K562 (cell line): ENCODE results near the gene NMT1. TPM values are rescaled to one million over a fixed set of nuclear protein-coding genes. Genes with fewer than 3 reads are reported as not detected.

Source experiments
- ATAC-seq: fragments of 200-7000 bp; cut with Tn5 transposase; 3 replicates; pipeline ENCODE4 v1.9.1; 2020; ENCODE audit warnings: moderate library complexity
- BruUV-seq: library from RNA; stranded (reverse); fragments of 400-500 nt; replicated peaks from 2 replicates; lab custom pipeline; 2021; lab: Mats Ljungman, UMichigan
- CTCF ChIA-PET: fragments of 300-600 bp; formaldehyde crosslinking; extraction: SDS; loops from one replicate; lab custom pipeline; 2021; ENCODE audit warnings: low intra/inter-chr PET ratio; lab: Yijun Ruan, JAX
- POLR2A ChIA-PET: fragments of 300-600, 350-650 bp; sonication (Branson Sonifier 250); formaldehyde crosslinking; extraction: SDS; loops from one replicate; lab custom pipeline; 2021; ENCODE audit warnings: antibody characterized with exemption, inconsistent platforms; lab: Yijun Ruan, JAX
- DNase-seq, 4 experiments: peaks; one replicate each; pipeline versions ENCODE4 v3.0.0 to v3.0.0-alpha.2; 2011 to 2018; ENCODE audit warnings: low spot score in 3 of 4, mixed read lengths in 3 of 4; ENCODE audit errors: extremely low read depth in 1 of 4
- FAIRE-seq: peaks from 2 replicates; lab custom pipeline; 2011; peaks lifted over from hg19 to GRCh38; lab: Jason Lieb, UNC
- H2AFZ ChIP-seq: 2 replicates; pipeline ENCODE4 v1.6.0; 2011; ENCODE audit warnings: low read depth, low read length, control low read depth, inconsistent platforms
- H3K27ac ChIP-seq: fragments of 200-600 bp; 3 replicates; pipeline ENCODE4 v1.8.0; 2011; ENCODE audit warnings: low read depth, mild to moderate bottlenecking, control low read depth, inconsistent platforms, low read length, moderate library complexity, mixed read lengths; ENCODE audit errors: extremely low read depth
- H3K27me3 ChIP-seq, 2 experiments: fragments of 300-600 bp in 1 of 2; 2 replicates in 1 of 2; 3 replicates in 1 of 2; pipeline versions ENCODE4 v1.6.0 to v1.8.0; 2011; ENCODE audit warnings: inconsistent platforms in 2 of 2, low read length in 2 of 2, mild to moderate bottlenecking in 1 of 2, mixed read lengths in 1 of 2, moderate library complexity in 1 of 2; ENCODE audit not compliant: control insufficient read depth in 2 of 2, insufficient read depth in 2 of 2
- H3K36me3 ChIP-seq: fragments of 300-600 bp; 3 replicates; pipeline ENCODE4 v1.8.0; 2011; ENCODE audit warnings: mild to moderate bottlenecking, low read length, inconsistent platforms; ENCODE audit not compliant: control insufficient read depth, insufficient read depth
- H3K4me1 ChIP-seq, 2 experiments: fragments of 200-600 bp in 1 of 2; replicated peaks in 1 of 2; 2 replicates in 1 of 2; 3 replicates in 1 of 2; pipeline versions ENCODE4 v1.5.1 to v1.8.0; 2011; ENCODE audit warnings: inconsistent platforms in 2 of 2, low read length in 2 of 2, mild to moderate bottlenecking in 1 of 2, mixed read lengths in 1 of 2, moderate library complexity in 1 of 2; ENCODE audit not compliant: control insufficient read depth in 2 of 2, insufficient read depth in 2 of 2
- H3K4me2 ChIP-seq: 2 replicates; pipeline ENCODE4 v1.6.1; 2011; ENCODE audit warnings: low read length, control low read depth, inconsistent platforms, mixed read lengths; ENCODE audit not compliant: insufficient read depth
- H3K4me3 ChIP-seq: fragments of 200-600 bp; sonication (generic), shearing (Covaris generic); 2 replicates; pipeline ENCODE4 v1.5.1; 2016; ENCODE audit warnings: control low read depth, inconsistent platforms
- H3K79me2 ChIP-seq: fragments of 200-600 bp; 3 replicates; pipeline ENCODE4 v1.8.0; 2011; ENCODE audit warnings: low read length, inconsistent platforms; ENCODE audit not compliant: control insufficient read depth, insufficient read depth
- H3K9ac ChIP-seq, 2 experiments: 2 replicates each; pipeline versions ENCODE4 v1.6.0 to v1.6.1; 2011; ENCODE audit warnings: low read depth in 2 of 2, low read length in 2 of 2, control low read depth in 1 of 2, inconsistent platforms in 1 of 2, mild to moderate bottlenecking in 1 of 2, mixed read lengths in 1 of 2; ENCODE audit not compliant: insufficient read depth in 1 of 2
- H3K9me1 ChIP-seq: one replicate; pipeline ENCODE4 v1.6.0; 2011; ENCODE audit warnings: inconsistent platforms, mild to moderate bottlenecking, low read length, moderate library complexity; ENCODE audit not compliant: control insufficient read depth, insufficient read depth
- H3K9me3 ChIP-seq: replicated peaks from 2 replicates; pipeline ENCODE4 v1.5.1; 2011; ENCODE audit warnings: low read depth, low read length, inconsistent platforms; ENCODE audit not compliant: control insufficient read depth, insufficient read depth
- H4K20me1 ChIP-seq: replicated peaks from 2 replicates; pipeline ENCODE4 v1.6.1; 2011; ENCODE audit warnings: low read length, inconsistent platforms, mixed read lengths; ENCODE audit not compliant: control insufficient read depth, insufficient read depth
- CBX1 ChIP-seq: sonication (generic); IDR thresholded peaks from 2 replicates; pipeline ENCODE4 v1.6.1; 2016; ENCODE audit warnings: antibody characterized with exemption, low read depth, mild to moderate bottlenecking
- CTCFL ChIP-seq: IDR thresholded peaks from 2 replicates; pipeline ENCODE4 v1.6.1; 2011; ENCODE audit warnings: borderline replicate concordance, low read depth, mild to moderate bottlenecking, moderate library complexity, low read length; ENCODE audit not compliant: insufficient read depth, poor library complexity, severe bottlenecking
- POLR2G ChIP-seq: fragments of 200-400 bp; formaldehyde crosslinking; IDR thresholded peaks from 2 replicates; pipeline ENCODE4 v1.6.1; 2017; ENCODE audit warnings: low read depth, mild to moderate bottlenecking, antibody characterized with exemption, low read length, moderate library complexity
- TEAD1 ChIP-seq, 2 experiments: fragments of 450-650 bp in 1 of 2; sonication (generic) in 1 of 2; formaldehyde crosslinking; IDR thresholded peaks; 2 replicates each; pipeline versions ENCODE4 v1.4.0 to v1.8.0; 2020 to 2022; ENCODE audit warnings: mild to moderate bottlenecking in 2 of 2, missing genetic modification reagents in 1 of 2
- ZKSCAN3 ChIP-seq: fragments of 250-450 bp; sonication (Bioruptor Pico); IDR thresholded peaks from 2 replicates; pipeline ENCODE4 v1.4.0; 2020
- ZNF274 ChIP-seq: IDR thresholded peaks from 2 replicates; pipeline ENCODE4 v1.6.1; 2011; ENCODE audit warnings: low read depth, mild to moderate bottlenecking, low read length, moderate library complexity, borderline replicate concordance
- WGBS: fragments of 100-300 bp; shearing (Covaris generic); methylation state at CpG from one replicate; pipeline ENCODE4 v1.1.6; 2016; ENCODE audit warnings: low coverage, mixed read lengths; ENCODE audit not compliant: insufficient coverage; ENCODE audit errors: missing lambda C conversion rate; 5-methylcytosine and 5-hydroxymethylcytosine counted together
- in situ Hi-C: fragments of 300-500 bp; cut with MboI; formaldehyde crosslinking; loops from 4 replicates; pipeline ENCODE4 v1.15.0; 2018; ENCODE audit warnings: inconsistent platforms, mixed read lengths
- intact Hi-C: fragments of 100-400 bp; cut with micrococcal nuclease; formaldehyde crosslinking; loops from 2 replicates; pipeline ENCODE4 v1.14.2; 2022
- polyA plus RNA-seq, 8 experiments: library from polyadenylated mRNA; depleted of rRNA in 4 of 8; stranded (reverse) in 5 of 8; unstranded in 3 of 8; fragments of >200 nt; fragmentation: Nextera tagmentation in 2 of 8; fragmentation: Illumina TruSeq in 1 of 8; extraction: Ambion mirVana in 2 of 8; extraction: Trizol in 1 of 8; gene quantifications; 2 replicates each; pipeline versions ENCODE4 v1.2.1 to v1.2.3, GENCODE V29; 2011 to 2014; ENCODE audit warnings: inconsistent platforms in 1 of 8, missing spikeins in 1 of 8
- total RNA-seq, 7 experiments: library from RNA; depleted of rRNA in 6 of 7; stranded (reverse); fragments of >200 nt in 6 of 7; fragmentation: Illumina TruSeq in 2 of 7; extraction: Trizol in 2 of 7; gene quantifications; 2 replicates each; pipeline versions ENCODE4 v1.2.1 to v1.2.3, GENCODE V29; 2011 to 2021; ENCODE audit warnings: low replicate concordance in 1 of 7

Gene NMT1
- total and polyA plus RNA-seq, 9 of the 15 experiments (the other 6 are each of a cell fraction or from before 2014, with no cell fraction given), result 86.7 to 569 (median 213) TPM

GRCh38 chr17:45022655-45023339 lies 38.3 kb upstream of the NMT1 start:
- no peak overlapping the region for H3K4me2 ChIP-seq
- peaks cover 3% of the 10 kb centered on the region for H3K9me1 ChIP-seq
- TF ChIP-seq POLR2G, result peak; percentile 19; the same call in 1 of the 2 replicates
- TF ChIP-seq TEAD1 (CRISPR knock-in tag; IDR thresholded peaks at IDR 0.05), result no peak
- TF ChIP-seq, all 486 proteins: peak for 1
- intact Hi-C loops, result no loop called here
- Histone ChIP-seq H3K4me1 (peaks cover 24 to 39% of the 10 kb centered on the region in 2 experiments; a peak in 4 of 5 replicates), H3K9ac (no peak overlapping the region), H3K27me3 (no peaks in the 10 kb centered on the region), H3K79me2 (no peaks in the 10 kb centered on the region), H3K36me3 (peaks cover 20% of the 10 kb centered on the region; the same call in 2 of the 3 replicates), H3K27ac (no peak overlapping the region), H4K20me1 (0 out of 2 replicates have a peak, but pooled peaks cover 6% of the 10 kb centered on the region), H3K4me3 (no peak overlapping the region), H2AFZ (no peak overlapping the region), H3K9me3 (no peaks in the 10 kb centered on the region)
- in situ Hi-C loops, result no loop called here
- ATAC-seq, result no peak
- no peak for DNase-seq
- FAIRE-seq, result no peak
- no TSS peak for BruUV-seq
- WGBS, result 83% methylated on average over 13 of the region's 13 CpGs
- CTCF ChIA-PET, result interaction anchor here (0.6 to 4.7 kb wide), 3 partner anchors 103 to 244 kb away, joined by 3 to 34 read pairs (median 3); partner anchors contain the start of gene PLCD3
- POLR2A ChIA-PET, result interaction anchor here (0.7 to 1.6 kb wide), 6 partner anchors 9 to 1321 kb away, joined by 3 to 10 read pairs (median 4); no protein-coding TSS in a partner anchor

DNA sequence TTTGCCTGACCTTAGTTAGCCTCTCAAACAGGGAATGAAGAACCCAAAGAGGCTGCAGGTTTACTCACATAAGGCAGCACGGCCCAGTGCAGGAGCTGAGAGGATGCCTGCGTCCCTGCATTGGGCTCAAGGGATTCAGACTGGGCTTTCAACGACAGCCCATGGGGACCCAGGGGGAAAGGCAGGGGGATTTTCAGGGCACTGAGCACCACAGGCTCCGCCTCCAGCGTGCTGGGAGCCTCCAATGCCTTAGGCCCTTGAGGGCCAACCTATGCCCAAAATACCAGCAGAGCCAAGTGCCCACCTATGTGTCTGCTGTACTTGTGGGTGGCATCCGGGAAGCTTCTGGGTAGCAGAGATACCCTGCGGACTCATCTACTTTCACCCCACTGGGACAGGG lies 32.0 kb upstream of the NMT1 start:
- no peak overlapping the region for H2AFZ ChIP-seq
- in situ Hi-C loops, result no loop called here
- POLR2A ChIA-PET, result interaction anchor here (1.1 kb wide), 1 partner anchor 14 kb away, joined by 4 read pairs; no protein-coding TSS in a partner anchor
- ATAC-seq (no peak), DNase-seq (no peak), FAIRE-seq (no peak)
- H3K4me3 ChIP-seq, result no peak overlapping the region
- H4K20me1 ChIP-seq, result no peaks in the 10 kb centered on the region
- no peak overlapping the region for H3K4me2 ChIP-seq
- H3K9me3 ChIP-seq, result no peaks in the 10 kb centered on the region
- H3K79me2 ChIP-seq, result no peaks in the 10 kb centered on the region
- H3K4me1 ChIP-seq, result peaks cover 22 to 26% of the 10 kb centered on the region in 2 experiments
- H3K27me3 ChIP-seq, result no peaks in the 10 kb centered on the region
- CTCF ChIA-PET, result no interaction called here
- H3K27ac ChIP-seq, result no peak overlapping the region
- intact Hi-C loops, result no loop called here
- no peak for TF ChIP-seq CTCFL
- no peak for TF ChIP-seq CBX1
- TF ChIP-seq ZKSCAN3, result no peak
- no peak for TF ChIP-seq ZNF274
- no TSS peak for BruUV-seq
- peaks cover 6% of the 10 kb centered on the region for H3K9me1 ChIP-seq
- 90% methylated on average over 7 of the region's 7 CpGs for WGBS
- H3K9ac ChIP-seq, result no peak overlapping the region
- peaks cover 58% of the 10 kb centered on the region for H3K36me3 ChIP-seq
